IPS-NIHi7 (cell line): Measurements from ENCODE around the gene TEAD3.
"Not testable (repeated sequence)": the region's sequence is repeated elsewhere in the genome, so short reads cannot be mapped to it uniquely, and the experiment has no call there.

ENCODE experiments used
- DNase-seq: peaks from one replicate; pipeline ENCODE4 v3.0.0; 2012; ENCODE audit warnings: mixed read lengths; ENCODE audit errors: extremely low spot score

TEAD3 gene

DNA sequence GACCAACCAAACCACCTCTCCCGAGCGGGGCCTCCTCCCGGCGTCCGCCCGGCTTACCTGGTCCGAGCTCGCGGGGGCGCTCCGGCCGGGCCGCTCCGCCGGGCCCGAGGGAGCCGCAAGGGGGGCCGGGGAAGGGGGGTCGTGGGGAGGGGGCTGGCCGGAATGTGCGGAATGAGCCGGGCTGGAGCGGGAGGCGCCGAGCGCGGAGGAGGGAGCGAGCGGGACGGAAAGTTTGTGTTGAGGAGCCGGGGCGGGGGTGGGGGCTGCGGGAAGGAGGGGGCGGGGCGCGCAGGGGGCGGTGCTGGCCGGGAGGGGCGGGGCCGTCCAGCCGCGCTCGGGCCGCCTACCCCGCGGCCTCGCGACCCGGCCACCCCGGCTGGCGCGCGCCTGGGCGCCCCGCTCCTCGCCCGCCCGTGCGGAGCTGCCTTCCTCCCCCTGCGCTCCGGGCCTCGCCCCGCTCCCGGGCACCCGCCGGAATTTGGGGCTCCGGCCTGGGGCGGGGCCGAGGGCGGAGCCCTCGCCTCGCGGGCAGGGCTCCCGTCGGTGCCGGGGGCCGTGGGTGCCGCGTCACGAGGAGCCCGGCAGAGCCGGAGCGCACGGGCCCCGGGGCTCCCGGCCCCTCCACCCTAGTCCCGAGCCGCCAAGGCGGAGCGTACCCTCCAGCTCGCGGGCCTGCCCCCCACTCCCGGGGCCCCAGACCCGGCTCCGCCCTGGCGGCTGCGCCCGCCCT is at the start of gene TEAD3:
TSS of gene TEAD3 (minus strand) at position 239 of the 730 bp plus-strand sequence.
- DNase-seq, result peak; percentile 92

DNA sequence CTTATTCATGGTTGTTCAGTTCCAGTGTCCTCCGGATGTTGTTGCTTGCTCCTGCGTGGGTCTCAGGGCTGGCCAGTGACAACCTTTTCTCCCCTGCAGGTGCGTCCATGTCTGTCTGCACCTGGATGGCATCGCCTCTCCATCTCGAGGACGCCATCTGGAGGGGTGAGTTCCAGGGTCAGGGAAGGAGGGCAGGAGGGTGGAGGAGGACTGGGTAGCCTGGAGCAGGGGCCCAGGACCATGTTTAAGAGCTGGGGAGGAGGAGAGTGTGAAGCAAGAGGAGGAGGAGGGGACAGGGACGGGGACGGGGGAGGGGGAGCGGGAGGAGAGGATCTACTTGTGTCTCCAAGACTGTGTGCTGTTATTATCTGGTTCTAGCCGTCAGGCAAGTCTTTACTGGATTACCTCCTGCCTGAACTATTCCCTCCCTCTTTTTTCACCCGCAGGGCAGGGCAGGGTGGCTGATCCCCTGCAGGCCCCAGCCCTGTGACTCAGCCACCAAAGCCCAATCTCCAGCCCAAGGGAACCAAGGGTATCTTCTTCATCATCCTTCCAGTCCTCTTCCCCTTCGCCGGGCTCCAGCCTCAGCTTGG is 48.0 kb upstream of the TEAD3 start:
- no peak for DNase-seq

DNA sequence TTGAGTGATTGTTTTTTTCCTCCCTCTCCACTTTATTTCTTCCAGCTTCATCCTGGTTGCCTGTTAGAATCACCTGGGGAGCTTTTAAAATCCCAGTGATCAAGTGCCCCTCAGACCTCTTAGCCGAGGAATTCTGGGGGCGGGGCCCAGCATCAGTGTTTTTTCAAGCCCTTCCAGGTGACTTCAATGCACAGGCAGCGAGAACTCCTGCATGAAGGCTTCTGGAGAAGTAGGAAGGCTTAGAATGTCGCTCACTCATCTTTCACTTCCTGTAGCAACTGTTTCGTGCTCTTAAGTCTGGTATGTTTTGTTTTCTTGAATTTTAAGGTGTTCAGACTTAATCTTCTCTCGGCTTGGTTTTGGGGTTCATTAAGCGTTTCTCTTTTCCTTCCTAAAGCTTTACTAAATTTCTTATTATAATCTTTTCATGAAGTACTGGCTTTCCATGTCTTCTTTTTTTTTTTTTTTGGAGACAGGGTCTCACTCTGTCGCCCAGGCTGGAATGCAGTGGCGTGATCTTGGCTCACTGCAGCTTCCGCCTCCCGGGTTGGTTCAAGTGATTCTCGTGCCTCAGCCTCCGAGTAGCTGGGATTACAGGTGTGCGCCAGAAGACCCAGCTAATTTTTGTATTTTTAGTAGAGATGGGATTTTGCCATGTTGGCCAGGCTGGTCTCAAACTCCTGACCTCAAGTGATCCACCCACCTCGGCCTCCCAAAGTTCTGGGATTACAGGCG is 46.7 kb upstream of the TEAD3 start:
- peak; percentile 65 for DNase-seq

DNA sequence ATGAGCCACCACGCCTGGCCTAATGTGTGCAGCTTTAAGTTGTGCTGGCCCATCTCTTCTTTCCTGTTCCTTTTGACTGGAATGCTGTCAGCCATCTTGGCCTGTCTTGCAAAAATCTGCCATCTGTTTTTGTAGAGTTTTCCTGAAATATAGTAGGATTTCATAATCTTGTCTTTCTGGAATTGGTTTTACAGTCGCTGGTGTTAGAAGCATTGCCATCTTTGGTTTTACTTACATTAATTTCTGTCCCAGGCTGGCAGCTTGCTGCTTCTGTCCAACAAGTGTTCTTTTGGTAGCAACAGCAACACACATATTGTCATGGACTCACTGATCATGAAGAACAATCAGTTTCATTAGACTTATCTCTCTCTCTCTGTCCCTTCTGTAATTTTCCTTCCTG is 45.0 kb upstream of the TEAD3 start:
- no peak for DNase-seq

DNA sequence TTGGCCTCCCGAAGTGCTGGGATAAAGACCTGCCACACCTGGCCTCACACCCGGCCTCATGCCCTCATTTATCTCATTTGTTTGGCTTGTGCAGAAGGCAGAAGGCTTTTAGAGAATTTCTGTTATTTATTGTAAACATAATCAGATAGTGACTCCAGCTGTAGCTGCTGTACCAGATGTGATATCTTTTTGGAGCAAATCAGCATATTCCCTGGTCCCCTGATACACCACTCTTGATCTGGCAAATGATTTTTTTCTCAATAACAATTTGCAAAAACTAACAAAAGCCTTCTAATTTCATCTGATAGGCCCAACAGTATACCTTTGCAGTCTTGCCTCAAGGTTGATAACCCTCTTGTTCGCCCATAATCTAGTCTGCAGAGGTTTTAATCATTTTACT is 42.3 kb upstream of the TEAD3 start:
- no peak for DNase-seq

DNA sequence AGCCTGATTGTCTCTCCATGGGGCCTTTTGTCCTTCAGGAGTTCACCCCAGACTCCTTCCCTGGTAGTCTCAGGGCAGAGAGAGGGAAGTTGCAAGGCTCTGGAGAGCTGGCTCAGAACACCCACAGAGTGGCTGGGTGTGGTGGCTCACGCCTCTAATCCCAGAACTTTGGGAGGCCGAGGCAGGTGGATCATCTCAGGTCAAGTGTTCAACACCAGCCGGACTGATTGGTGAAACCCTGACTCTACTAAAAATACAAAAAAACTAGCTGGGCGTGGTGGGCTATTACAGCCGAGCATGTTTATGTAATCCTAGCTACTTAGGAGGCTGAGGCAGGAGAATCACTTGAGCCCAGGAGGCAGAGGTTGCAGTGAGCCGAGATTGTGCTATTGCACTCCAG is 39.0 kb upstream of the TEAD3 start:
- DNase-seq, result not testable (repeated sequence)

DNA sequence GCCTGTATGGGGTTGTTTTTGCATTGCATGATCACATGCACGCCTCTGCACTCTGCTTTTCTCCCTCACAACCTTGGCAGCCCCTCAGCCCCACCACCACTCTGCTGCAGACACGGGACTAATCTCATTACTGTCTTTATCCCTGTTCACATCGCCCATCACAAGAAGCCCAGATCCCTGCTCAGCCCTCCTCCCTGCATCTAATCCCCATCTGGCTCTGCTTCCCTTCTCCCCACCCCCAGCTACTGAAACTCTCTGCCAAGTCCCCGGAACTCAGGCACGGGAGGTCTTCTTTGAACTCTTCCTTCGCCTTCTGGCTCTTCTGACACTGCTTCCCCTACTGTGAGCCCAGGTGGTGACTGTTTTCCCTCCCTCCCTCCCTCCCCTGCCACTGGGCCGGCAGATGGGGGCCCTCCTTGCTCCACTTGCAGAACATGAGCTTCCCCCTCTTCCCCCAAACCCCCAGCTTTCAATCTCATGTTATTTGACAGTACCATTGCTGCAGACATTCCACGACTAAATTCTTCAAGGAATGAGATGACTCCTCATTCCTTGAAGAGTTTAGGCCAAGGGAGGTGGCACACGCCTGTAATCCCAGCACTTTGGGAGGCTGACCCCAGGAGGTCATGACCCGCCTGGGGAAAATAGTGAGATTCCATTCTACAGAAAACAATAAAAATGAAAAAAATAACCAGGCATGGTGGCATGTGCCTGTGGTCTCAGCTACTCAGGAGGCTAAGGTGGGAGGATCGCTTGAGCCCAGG is 37.7 kb upstream of the TEAD3 start:
- no peak for DNase-seq

DNA sequence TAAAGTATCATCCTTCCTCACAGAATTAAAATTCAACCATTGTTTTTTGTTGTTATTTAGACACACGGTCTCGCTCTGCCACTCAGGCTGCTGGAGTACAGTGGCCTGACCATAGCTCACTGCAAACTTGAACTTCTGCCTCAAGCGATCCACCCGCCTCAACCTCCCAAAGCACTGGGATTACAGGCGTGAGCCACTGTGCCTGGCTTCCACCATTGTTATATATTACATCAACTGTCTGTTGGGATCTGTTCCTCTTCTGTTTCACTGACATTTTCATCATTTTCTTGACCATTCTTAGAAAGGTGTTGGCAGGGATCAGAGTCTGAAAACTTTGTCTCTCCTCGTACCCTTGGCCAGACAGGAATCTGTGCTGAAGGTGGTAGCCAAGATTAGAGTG is 37.1 kb upstream of the TEAD3 start:
- DNase-seq, result no peak

DNA sequence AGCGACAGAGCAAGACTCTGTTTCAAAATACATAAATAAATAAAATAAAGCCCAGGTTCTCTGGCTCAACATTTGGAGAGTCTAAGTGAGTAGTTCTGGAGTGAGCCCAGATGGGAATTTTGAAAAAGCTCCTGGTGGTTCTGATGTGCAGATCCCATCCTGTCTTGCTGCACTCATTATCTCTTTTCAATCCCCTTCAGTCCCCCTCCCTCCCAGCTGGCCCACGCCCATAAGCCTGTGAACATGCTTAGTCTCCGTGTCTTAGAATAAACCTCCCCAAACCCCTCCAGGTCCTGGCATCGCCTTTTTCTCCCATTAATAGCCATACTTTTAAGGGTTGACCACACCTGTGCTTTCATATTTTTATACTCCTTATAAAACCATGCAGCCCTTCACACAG is 35.2 kb upstream of the TEAD3 start:
- DNase-seq, result no peak

DNA sequence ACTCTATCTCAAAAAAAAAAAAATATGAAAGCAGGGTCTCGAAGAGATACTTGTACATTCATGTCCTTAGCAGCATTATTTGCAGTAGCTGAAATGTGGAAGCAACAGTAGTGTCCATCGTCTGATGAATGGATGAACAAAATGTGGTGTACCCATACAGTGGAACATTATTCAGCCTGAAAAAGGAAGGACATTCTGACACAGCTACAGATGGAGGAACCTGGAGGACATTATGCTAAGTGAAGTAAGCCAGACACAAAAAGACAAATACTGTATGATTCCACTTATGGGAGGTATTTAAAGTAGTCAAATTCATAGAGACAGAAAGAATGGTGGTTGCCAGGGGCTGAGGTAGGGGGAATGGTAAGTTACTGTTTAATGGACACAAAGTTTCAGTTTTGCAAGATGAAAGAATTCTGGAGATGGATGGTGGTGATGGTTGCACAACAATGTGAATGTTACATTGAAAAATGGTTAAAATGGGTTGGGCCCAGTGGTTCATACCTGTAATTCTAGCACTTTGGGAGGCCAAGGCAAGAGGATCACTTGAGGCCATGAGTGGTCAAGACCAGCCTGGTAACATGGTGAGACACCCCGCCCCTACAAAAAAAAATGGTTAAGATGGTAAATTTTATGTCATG is 27.6 kb upstream of the TEAD3 start:
- DNase-seq, result no peak

DNA sequence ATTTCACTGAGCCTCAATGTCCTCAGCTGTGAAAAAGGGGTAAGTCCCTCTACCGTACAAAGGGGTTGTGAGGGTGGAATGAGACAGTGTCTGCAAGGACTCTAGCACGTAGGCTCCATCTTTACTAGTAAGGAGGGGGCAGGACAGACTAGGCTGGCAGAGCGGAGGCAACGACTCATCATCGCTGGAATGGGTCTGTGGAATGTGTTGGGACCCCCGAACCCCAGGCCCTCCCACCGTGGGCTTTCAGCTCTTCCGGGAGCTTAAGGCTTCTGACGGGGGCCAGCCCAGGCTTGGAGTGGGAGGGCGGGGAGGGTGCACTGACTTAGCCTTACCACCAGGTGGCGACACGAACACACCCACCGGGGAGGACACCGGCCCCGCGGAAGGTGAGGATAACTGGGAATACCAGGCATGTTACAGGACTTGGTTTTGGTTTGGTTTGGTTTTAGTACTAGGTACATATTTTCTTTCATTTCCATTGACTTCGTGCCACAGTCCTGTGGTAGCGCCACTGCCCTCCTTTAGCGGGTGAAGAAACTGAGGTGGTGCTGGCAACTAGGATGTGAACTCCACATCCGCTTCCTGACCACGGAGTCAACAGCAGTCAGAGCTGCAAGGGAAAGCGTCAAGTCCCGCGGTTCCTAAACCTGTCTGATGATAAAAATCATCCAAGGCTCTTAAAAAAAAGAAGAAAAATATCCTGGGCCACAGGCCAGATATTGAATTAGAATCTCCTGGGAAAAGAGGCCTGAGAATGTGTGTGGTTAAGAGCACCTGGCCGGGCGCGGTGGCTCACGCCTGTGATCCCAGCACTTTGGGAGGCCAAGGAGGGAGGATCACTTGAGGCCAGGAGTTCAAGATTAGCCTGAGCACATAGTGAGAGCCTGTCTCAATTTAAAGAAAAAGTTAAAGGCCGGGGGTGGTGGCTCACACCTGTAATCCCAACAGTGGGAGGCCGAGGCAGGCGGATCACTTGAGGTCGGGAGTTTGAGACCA is 26.1 kb upstream of the TEAD3 start:
- DNase-seq, result peak; percentile 94

DNA sequence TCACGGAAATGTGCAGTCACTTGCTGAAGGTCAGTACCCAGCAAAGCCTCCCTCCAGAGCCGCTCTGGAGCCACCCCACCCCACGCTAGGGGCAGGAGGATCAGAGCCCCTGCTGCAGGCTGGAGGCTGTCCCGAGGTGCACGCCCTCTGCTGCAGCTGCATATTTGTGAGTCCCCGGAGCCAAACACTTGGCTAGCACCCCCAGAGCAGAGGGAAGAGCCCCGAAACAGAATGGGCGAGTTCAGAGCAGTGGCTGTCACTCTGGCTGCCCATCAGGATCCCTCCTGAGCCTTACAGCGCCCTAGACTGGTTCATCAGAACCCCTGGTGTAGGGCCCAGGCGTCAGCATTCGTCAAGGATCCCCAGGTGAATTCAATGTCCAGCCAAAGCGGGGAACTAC is 25.3 kb upstream of the TEAD3 start:
- no peak for DNase-seq

DNA sequence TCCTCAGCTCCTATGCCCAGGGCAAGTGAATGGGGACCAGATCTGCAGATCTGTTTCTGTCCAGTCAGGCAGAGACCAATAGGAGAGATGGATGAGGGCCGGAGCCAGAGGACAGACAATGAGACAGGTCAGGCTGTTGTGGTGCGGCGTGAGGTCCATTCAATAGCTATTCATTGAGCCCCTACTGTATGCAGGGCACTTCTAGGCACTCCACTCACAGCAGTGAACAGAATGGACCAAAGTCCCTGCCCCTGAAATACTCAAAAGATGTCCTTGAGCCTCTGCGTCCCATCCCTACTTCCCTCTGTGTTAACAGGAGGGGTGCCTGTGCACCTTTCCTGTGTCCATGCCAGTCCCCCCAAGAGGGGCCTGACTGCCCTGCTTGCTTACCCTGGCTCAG is 24.4 kb upstream of the TEAD3 start:
- DNase-seq, result no peak

DNA sequence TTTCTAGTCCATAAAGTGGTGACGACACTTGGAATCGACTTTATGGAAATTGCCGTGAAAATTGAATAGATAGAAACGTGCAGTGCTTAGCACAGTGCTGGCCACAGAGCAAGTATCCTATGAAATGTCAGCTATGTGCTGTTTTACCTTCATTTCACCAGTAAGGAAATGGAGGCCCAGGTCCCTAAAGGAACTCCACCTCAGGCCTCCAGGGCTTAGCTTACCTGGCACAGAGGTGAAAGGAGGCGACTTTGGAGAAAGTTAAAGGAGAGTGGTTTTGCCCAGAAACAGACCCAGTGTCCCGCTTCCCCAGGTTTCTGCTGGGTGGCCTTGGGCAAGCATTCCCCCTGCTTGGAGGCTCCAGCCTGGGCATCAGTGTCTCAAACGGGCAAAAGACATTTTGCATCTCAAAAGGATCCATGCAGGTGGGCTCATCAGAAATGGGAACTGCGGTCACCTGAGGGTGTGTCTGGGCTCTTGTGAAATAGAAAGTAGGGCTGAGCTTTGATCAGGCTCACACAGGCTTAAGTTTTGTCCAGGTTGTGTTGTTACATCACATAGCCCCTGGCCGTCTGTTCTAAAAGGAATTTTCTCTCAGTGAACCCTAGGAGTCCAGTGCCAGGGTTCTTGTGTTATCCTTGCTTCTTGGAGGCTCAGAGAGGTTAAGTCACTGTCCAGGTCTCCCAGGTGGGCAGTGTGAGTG is 22.6 kb upstream of the TEAD3 start:
- no peak for DNase-seq

DNA sequence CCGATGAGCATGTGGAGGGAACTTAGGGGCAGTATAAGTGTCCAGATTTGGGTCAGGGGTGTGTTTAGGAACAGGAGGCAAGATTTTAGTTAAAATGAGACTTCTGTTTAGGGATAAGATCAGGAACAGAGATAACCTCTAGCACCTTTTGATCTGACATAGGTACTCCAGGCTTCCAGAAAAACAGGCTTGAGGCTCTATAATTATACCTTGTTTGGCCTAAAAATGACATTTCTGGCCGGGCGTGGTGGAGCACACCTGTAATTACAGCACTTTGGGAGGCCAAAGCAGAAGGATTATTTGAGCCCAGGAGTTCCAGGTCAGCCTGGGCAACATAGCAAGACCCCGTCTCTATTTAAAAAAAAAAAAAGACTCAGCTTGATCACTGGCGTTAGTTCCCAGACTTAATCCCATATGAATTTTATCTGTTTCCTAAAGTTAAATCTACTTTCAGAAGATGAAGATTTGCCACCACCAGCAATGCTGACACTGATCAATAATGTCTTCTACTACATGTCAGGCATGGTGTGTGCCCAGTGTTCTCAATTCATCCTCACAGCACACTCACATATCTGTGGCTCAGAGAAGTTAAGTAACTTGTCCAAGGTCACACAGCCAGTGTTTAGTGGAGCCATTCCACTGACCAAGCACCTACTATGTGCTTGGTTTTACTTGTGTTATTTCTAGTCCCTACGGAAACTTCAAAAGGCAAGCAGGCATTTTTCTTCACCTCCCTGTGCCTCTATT is 21.9 kb upstream of the TEAD3 start:
- DNase-seq, result no peak

DNA sequence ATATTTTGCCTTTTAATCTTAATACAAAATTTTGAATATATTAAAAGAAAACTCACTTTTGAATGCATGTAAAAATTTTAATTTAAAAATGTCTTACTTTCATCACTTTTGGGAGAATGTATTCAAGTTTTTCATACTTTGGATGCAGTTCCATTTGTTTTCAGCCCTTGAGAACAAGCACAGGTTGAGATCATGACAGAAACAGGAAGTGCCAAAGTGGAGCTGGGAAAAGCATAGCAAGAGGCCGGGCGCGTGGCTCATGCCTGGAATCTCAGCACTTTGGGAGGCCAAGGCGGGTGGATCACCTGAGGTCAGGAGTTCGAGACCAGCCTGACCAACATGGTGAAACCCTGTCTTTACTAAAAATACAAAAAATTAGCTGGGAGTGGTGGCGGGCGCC is 21.1 kb upstream of the TEAD3 start:
- not testable (repeated sequence) for DNase-seq

DNA sequence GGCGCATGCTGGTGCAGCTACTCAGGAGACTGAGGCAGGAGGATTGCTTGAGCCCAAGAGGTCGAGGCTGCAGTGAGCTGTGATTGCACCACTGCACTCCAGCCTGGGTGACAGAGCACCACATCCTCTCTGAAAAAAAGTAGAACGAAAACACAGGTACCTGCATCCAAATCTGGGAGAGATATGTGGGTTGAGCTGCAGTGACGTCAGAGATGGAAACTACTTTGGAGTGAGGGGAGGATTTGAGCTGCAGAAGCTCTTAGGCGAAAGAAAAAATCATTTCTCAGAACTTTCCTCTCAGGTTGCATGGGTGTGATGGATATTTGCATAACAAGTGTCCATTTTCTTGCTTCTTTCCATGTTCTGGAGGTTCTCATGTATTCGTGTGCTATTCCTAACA is 19.8 kb upstream of the TEAD3 start:
- DNase-seq, result no peak

DNA sequence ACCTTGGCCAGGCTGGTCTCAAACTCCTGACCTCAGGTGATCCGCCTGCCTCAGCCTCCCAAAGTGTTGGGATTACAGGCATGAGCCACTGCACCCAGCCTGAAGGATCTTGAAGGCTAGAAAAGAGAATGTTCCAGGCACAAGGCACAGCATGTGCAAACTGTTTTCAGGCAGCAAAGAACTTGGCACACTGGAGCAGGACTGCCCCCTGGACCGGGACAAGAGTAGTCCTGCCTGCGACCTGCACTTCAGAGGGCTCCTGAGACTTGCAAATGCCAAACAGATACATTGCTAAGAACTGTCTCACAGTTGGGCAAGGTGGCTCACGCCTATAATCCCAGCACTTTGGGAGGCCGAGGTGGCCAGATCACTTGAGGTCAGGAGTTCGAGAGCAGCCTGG is 19.1 kb upstream of the TEAD3 start:
- DNase-seq, result not testable (repeated sequence)

DNA sequence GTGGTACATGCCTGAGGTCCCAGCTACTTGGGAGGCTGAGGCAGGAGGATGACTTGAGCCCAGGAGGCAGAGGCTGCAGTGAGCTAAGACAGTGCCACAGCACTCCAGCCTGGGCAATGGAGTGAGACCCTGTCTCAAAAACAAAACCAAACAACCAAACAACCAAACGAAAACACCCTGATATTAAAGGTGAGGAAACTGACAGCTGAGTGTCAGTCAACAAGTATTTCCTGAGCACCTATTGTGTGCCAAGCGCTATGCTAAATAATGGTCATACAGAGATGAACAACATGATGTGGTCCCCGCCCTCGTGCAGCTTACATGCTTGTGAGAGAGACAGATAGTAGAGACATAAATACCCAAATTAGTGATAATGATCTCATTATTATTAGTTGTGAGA is 17.7 kb upstream of the TEAD3 start:
- DNase-seq, result no peak
